Measurements from ENCODE around the gene CTNNBIP1. TPM values are rescaled to one million over a fixed set of nuclear protein-coding genes. Genes with fewer than 3 reads are reported as not detected.

CTNNBIP1 gene
- total RNA-seq, 2 donors from 2014 or later: 65.0 to 69.5 TPM

GRCh38 chr1:9903801-9904527, 6.1 kb downstream of the CTNNBIP1 start:
- peaks cover 5% of the 10 kb centered on the region for H3K4me1 ChIP-seq (ENCODE audit: control insufficient read depth, insufficient read depth, low read length)
- no peaks in the 10 kb centered on the region for H3K9me3 ChIP-seq (ENCODE audit: control insufficient read depth, low read length)
- Mint-ChIP-seq H3K4me3 (no peak overlapping the region), H3K9me3 (no peaks in the 10 kb centered on the region), H3K4me1 (peaks cover 28% of the 10 kb centered on the region), H3K27me3 (ENCODE audit: insufficient read depth) (no peaks in the 10 kb centered on the region), H3K36me3 (ENCODE audit: low read depth) (peaks cover 2% of the 10 kb centered on the region), H3K27ac (peak overlapping the region; percentile 31)
- H3K4me3 ChIP-seq (ENCODE audit: low read length): no peak overlapping the region
- no peak for TF ChIP-seq CTCF (conservative IDR thresholded peaks at IDR 0.05)
- no peaks in the 10 kb centered on the region for H3K36me3 ChIP-seq (ENCODE audit: control insufficient read depth, insufficient read depth, low read length)
- WGBS, 2 experiments (ENCODE audit: insufficient coverage in 1 of 2, insufficient read length in 1 of 2): 92 to 93% methylated on average over 8 to 9 of the region's 9 CpGs
- H3K27me3 ChIP-seq (ENCODE audit: control insufficient read depth, insufficient read depth, low read length, poor library complexity, severe bottlenecking): no peaks in the 10 kb centered on the region
- H3K9ac ChIP-seq (ENCODE audit: extremely low read depth, low read length, poor library complexity, severe bottlenecking): no peak overlapping the region
- no peak for DNase-seq
- H3K27ac ChIP-seq (ENCODE audit: low read depth, low read length): no peak overlapping the region

DNA sequence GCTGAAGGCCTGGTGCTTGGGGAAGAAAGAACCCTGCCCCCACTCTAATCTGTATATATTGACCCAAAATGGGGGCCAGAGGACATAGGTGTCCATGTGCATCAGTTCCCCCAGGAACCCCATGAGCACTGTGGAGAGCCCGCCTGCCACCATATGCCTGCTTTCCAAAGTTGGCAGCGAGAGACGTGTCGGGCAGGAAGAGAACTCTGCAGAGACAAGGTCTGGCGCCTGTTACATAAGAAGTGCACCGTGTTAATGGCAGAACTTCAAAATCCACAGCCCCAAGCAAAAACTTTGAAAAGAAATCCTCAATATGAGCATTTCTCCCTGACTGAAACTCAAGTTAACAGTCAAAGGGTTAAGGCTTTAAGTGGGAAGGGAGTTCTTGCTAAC, 8.0 kb downstream of the CTNNBIP1 start:
- WGBS, 2 experiments (ENCODE audit: insufficient coverage in 1 of 2, insufficient read length in 1 of 2): 93 to 98% methylated on average over 6 of the region's 6 CpGs
- Histone ChIP-seq H3K4me3 (ENCODE audit: low read length) (no peak overlapping the region), H3K9ac (ENCODE audit: extremely low read depth, low read length, poor library complexity, severe bottlenecking) (no peak overlapping the region), H3K4me1 (ENCODE audit: control insufficient read depth, insufficient read depth, low read length) (peaks cover 5% of the 10 kb centered on the region), H3K27ac (ENCODE audit: low read depth, low read length) (no peak overlapping the region), H3K36me3 (ENCODE audit: control insufficient read depth, insufficient read depth, low read length) (no peaks in the 10 kb centered on the region), H3K27me3 (ENCODE audit: control insufficient read depth, insufficient read depth, low read length, poor library complexity, severe bottlenecking) (no peaks in the 10 kb centered on the region), H3K9me3 (ENCODE audit: control insufficient read depth, low read length) (no peaks in the 10 kb centered on the region)
- H3K27ac Mint-ChIP-seq: no peak overlapping the region
- TF ChIP-seq CTCF (conservative IDR thresholded peaks at IDR 0.05): no peak
- peaks cover 24% of the 10 kb centered on the region for H3K4me1 Mint-ChIP-seq
- H3K9me3 Mint-ChIP-seq: no peaks in the 10 kb centered on the region
- H3K36me3 Mint-ChIP-seq (ENCODE audit: low read depth): peaks cover 2% of the 10 kb centered on the region
- DNase-seq: no peak
- no peaks in the 10 kb centered on the region for H3K27me3 Mint-ChIP-seq (ENCODE audit: insufficient read depth)
- no peak overlapping the region for H3K4me3 Mint-ChIP-seq

- Histone ChIP-seq H3K36me3 (ENCODE audit: control insufficient read depth, insufficient read depth, low read length) (no peaks in the 10 kb centered on the region), H3K9me3 (ENCODE audit: control insufficient read depth, low read length) (no peaks in the 10 kb centered on the region), H3K27me3 (ENCODE audit: control insufficient read depth, insufficient read depth, low read length, poor library complexity, severe bottlenecking) (no peaks in the 10 kb centered on the region), H3K9ac (ENCODE audit: extremely low read depth, low read length, poor library complexity, severe bottlenecking) (no peak overlapping the region), H3K27ac (ENCODE audit: low read depth, low read length) (no peak overlapping the region), H3K4me1 (ENCODE audit: control insufficient read depth, insufficient read depth, low read length) (peaks cover 5% of the 10 kb centered on the region), H3K4me3 (ENCODE audit: low read length) (no peak overlapping the region)
- Mint-ChIP-seq H3K36me3 (ENCODE audit: low read depth) (peaks cover 2% of the 10 kb centered on the region), H3K9me3 (no peaks in the 10 kb centered on the region), H3K27ac (peak overlapping the region; percentile 69), H3K4me3 (no peak overlapping the region), H3K27me3 (ENCODE audit: insufficient read depth) (no peaks in the 10 kb centered on the region), H3K4me1 (peaks cover 24% of the 10 kb centered on the region)
- TF ChIP-seq CTCF (conservative IDR thresholded peaks at IDR 0.05): no peak
- no peak for DNase-seq
- 92 to 95% methylated on average over 6 to 9 of the region's 9 CpGs for WGBS, 2 experiments (ENCODE audit: insufficient coverage in 1 of 2, insufficient read length in 1 of 2)
Measured at GRCh38 chr1:9901148-9902059, 8.7 kb downstream of the CTNNBIP1 start.

All from endodermal cell (in vitro differentiated cells).